ENCODE data around the gene NAA80.
"Not testable (repeated sequence)": the region's sequence is repeated elsewhere in the genome, so short reads cannot be mapped to it uniquely, and the experiment has no call there.

The NAA80 gene

GRCh38 chr3:50270422-50271224 is 28.6 kb downstream of the NAA80 start:
- no peak for DNase-seq (ENCODE audit: low spot score)

GRCh38 chr3:50269977-50270413 is 29.2 kb downstream of the NAA80 start:
- no peak for DNase-seq (ENCODE audit: low spot score)

GRCh38 chr3:50269460-50269859 is 29.7 kb downstream of the NAA80 start:
- DNase-seq (ENCODE audit: low spot score), result no peak

GRCh38 chr3:50268703-50269451 is 30.3 kb downstream of the NAA80 start, which contains the start of gene SEMA3B:
Gene SEMA3B, plus strand, starts transcription at chr3:50269147. Its CDS starts 94 bp downstream, at chr3:50269241.
- DNase-seq (ENCODE audit: low spot score), result no peak

GRCh38 chr3:50268276-50268675 is 30.9 kb downstream of the NAA80 start:
- DNase-seq (ENCODE audit: low spot score), result no peak

GRCh38 chr3:50267280-50267913 is 31.8 kb downstream of the NAA80 start:
- no peak for DNase-seq (ENCODE audit: low spot score)

- DNase-seq (ENCODE audit: low spot score), result no peak
Measured at GRCh38 chr3:50266836-50267235, 32.4 kb downstream of the NAA80 start.

GRCh38 chr3:50266017-50266416 is 33.2 kb downstream of the NAA80 start:
- no peak for DNase-seq (ENCODE audit: low spot score)

- DNase-seq (ENCODE audit: low spot score), result no peak
Measured at GRCh38 chr3:50265571-50265970, 33.6 kb downstream of the NAA80 start.

GRCh38 chr3:50264964-50265485 is 34.2 kb downstream of the NAA80 start:
- DNase-seq (ENCODE audit: low spot score), result no peak

GRCh38 chr3:50264383-50264963 is 34.7 kb downstream of the NAA80 start:
- no peak for DNase-seq (ENCODE audit: low spot score)

GRCh38 chr3:50263478-50264382 is 35.5 kb downstream of the NAA80 start:
- no peak for DNase-seq (ENCODE audit: low spot score)

GRCh38 chr3:50262778-50263177 is 36.4 kb downstream of the NAA80 start:
- no peak for DNase-seq (ENCODE audit: low spot score)

GRCh38 chr3:50262200-50262599 is 37.0 kb downstream of the NAA80 start:
- DNase-seq (ENCODE audit: low spot score), result not testable (repeated sequence)

GRCh38 chr3:50261505-50261904 is 37.7 kb downstream of the NAA80 start:
- DNase-seq (ENCODE audit: low spot score), result no peak

GRCh38 chr3:50260942-50261441 is 38.2 kb downstream of the NAA80 start:
- DNase-seq (ENCODE audit: low spot score), result no peak

- DNase-seq (ENCODE audit: low spot score), result peak; percentile 92
Measured at GRCh38 chr3:50260027-50260941, 38.9 kb downstream of the NAA80 start.

GRCh38 chr3:50259432-50260026 is 39.7 kb downstream of the NAA80 start:
- DNase-seq (ENCODE audit: low spot score), result no peak

GRCh38 chr3:50258979-50259378 is 40.2 kb downstream of the NAA80 start:
- no peak for DNase-seq (ENCODE audit: low spot score)
